Hematopoietic multipotent progenitor cell treated with erythropoietin and hydrocortisone succinate and interleukin-3 and kit ligand, for 8 days (in vitro differentiated cells): ENCODE measurements around the gene OR8D4.
"Not testable (repeated sequence)": the region's sequence is repeated elsewhere in the genome, so short reads cannot be mapped to it uniquely, and the experiment has no call there.

Experiments
- DNase-seq: peaks from one replicate; pipeline ENCODE4 v3.0.0-alpha.2; 2015

OR8D4 gene

DNA sequence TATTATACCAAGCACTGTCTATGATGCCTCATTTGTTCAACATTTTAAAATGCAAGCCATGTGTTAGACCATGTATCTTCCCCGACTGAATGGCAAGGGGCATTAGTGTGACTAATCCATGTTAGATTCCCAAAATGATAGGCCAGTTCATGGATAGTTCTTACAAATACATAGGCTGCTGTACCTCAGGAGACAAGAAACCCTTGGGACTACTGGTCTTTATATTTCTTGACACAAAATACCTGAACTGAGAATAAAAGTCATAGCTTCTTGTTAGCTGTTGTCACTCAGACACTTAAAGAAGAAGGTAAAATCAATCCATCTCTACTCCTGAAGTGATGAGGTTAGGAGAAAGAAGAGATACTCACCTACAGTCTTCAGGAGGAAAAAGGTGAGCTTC is at the start of gene OR8D4:
Gene OR8D4 (plus strand): TSS at position 301 of the 400 bp plus-strand sequence. CDS start 4,265 bp downstream, outside the sequence.
- DNase-seq: no peak

GRCh38 chr11:123852321-123852720 is 49.6 kb upstream of the OR8D4 start:
- DNase-seq: no peak

GRCh38 chr11:123853038-123853437 is 48.9 kb upstream of the OR8D4 start:
- DNase-seq: no peak

- DNase-seq: no peak
These were observed 45.5 kb upstream of the OR8D4 start for GRCh38 chr11:123856444-123856843.

GRCh38 chr11:123859731-123860130 is 42.2 kb upstream of the OR8D4 start:
- DNase-seq: no peak

DNA sequence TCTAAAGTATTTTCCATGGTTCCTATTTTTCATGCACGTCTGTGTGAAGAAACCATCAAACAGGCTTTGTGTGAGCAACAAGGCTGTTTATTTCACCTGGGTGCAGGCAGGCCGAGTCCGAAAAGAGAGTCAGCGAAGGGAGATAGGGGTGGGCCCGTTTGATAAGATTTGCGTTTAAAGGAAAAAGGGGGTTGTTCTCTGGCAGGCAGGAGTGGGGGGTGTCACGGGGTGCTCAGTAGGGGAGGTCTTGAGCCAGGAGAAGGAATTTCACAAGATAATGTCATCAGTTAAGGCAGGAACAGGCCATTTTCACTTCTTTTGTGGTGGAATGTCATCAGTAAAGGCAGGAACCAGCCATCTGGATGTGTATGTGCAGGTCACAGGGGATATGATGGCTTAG is 36.7 kb upstream of the OR8D4 start:
- not testable (repeated sequence) for DNase-seq

DNA sequence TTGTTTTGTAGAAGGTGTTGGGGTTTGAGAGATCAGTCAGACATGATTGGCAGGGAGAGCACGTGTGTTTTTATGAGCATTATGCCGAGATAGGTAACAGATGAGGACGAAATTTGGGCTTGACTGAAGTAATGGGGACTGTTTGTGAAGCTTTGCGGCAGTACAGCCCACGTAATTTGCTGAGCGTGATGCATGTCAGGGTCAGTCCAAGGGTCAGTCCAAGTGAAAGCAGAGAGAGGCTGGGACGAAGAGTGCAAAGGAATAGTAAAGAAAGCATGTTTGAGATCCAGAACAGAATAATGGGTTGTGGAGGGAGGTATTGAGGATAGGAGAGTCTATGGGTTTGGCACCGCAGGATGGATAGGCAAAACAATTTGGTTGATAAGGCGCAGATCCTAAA is 34.2 kb upstream of the OR8D4 start:
- not testable (repeated sequence) for DNase-seq

DNA sequence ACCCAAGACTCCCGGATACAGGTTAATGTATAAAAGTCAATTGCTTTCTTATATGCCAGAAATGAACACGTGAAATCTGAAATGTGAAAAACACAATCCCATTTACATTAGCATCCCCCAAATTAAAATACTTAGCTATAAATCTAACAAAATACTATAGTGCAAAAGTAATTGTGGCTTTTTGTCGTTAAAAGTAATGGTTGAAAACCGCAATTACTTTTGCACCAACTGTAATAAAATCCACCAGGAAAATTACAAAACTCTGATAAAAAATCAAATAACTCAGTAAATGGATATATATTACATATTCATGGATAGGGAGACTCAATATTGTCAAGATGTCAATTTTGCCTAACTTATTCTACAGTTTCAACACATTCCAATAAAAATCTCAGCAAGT is 21.1 kb upstream of the OR8D4 start:
- DNase-seq: no peak

DNA sequence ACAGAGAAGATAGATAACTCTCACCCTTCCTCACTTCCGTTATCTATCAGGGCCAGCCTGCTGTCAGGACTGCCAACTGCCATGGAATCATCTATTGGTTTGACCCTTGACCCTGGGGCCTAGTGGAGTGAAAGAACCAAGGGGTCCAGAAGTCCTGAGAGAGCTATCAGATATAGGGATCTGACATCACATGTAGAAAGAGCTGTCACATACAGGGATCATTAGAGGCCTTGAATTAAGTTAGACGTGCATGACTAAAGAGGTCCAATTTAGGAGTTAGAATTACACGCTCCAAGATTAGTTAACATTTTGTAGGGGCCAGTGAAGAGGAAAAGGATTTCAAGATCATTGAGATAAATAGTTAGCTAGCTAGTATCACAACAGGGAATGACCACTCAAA is 16.4 kb upstream of the OR8D4 start, which contains the start of gene TMEM225:
Gene TMEM225 (minus strand): TSS at position 101 of the 400 bp plus-strand sequence. CDS start 245 bp downstream, outside the sequence.
- no peak for DNase-seq

DNA sequence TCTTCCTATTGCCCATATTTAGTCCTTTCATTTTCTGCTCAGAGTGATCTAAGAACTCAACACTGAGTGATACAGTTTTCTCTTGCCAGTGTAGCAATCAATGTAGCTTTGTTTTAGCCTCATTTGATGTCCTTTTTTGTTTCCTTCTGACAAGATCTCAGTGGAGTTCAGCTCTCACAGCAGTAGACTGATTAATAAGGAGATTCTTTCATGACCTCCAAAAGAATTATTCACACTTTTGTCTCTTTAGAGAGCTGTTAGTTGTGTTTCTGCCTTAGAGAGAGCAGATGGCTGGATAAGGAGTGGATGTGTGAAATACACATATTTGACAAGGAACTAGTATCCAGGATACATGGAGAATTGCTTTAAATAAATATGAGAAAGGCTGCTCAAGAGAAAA is 9.9 kb upstream of the OR8D4 start:
- DNase-seq: no peak

- no peak for DNase-seq
These were observed 2.2 kb upstream of the OR8D4 start for GRCh38 chr11:123899792-123900191.

- DNase-seq: no peak
These were observed 2.0 kb downstream of the OR8D4 start for GRCh38 chr11:123903932-123904331.

DNA sequence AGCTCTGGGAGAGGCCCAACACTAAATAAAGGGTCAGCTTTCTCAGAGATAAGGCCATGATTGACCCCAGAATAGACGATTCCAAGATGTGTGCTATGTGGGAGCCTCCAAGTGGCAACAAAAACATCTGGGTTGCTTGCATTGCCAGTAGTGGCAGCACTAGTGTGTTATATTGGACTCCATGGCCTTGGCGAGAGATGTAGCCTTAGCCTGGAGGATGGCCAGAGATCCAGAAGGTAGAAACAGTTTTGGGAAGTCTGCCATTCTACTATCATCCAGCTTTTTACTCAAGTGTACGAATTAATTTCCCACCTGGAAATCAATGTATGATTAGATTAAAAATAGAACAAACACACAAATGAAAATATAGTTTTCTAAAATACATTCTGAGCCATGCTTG is 3.0 kb downstream of the OR8D4 start:
- no peak for DNase-seq

DNA sequence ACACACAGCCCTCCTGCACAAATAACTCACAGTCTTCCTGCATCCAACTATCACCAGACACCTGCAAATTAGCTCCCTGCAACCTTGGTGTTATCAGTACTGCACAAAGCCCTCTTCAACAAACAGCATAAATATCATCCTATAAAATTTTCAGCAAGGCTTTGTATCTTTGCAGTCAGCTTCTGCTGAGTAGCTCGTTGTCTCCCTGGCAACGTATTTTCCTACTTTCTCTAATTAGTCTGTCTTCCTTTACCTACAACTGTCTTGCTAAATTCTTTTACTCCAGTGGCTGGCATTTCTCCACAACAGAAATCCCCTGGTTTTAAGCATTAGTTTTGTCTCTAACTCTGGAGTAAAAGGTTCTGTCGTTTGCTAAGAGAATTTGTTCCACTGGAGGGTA is 3.9 kb downstream of the OR8D4 start:
- no peak for DNase-seq

DNA sequence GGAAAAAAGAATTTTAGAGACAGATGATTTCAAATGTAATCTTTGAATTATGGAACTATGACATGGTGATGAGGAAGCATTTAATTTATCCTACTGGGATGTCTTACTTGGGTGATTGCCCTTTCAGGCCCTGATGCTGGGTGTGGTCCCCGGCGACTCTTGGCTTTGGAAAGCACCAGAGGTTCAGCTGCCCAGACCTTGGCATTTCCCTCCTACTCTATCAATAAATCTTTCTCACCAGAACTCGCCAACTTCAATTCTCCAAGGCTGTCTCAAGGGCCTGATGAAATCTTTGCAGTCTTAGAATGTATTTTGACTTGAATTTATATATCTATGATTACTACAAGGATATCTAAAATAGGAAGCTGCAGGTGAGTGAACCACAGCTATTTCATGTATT is 19.0 kb downstream of the OR8D4 start:
- DNase-seq: no peak

DNA sequence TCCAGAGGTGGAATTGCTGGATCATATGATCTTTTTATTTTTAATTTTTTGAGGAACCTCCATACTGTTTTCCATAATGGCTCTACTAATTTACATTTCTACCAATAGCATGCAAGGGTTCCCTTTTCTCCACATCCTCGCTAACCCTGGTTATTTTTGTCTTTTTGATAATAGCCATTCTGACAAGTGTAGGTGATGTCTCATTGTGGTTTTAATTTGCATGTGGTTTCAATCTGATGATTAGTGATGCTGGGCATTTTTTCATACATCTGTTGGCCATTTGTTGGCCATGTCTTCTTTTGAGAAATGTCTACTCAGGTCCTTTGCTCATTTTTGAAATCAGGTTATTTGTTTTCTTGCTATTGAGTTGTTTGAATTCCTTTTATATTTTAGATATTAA is 22.1 kb downstream of the OR8D4 start:
- no peak for DNase-seq

GRCh38 chr11:123939317-123939716 is 37.4 kb downstream of the OR8D4 start, which contains the start of gene OR4D5:
Gene OR4D5, plus strand, starts transcription at chr11:123939617. Its CDS starts 0 bp downstream, at chr11:123939617.
- DNase-seq: no peak

DNA sequence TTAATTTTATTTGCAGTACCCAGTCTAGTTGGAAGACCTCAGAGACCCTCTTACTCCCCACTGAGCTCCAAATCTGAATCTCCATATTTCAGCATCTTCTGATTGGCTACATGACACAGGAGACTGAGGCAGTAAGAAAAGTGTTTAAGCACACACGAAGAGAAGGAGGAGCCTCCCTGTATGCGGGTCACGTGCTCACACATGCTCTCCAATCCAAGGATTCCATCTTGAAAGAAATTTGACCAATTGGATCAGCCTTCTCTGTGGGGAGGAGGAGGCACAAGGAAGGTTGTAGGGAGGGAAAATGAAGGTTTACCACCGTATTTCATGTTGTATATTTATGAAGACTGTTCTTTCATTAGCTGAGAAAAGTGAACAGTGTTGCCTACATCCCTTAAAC is 40.4 kb downstream of the OR8D4 start:
- no peak for DNase-seq

DNA sequence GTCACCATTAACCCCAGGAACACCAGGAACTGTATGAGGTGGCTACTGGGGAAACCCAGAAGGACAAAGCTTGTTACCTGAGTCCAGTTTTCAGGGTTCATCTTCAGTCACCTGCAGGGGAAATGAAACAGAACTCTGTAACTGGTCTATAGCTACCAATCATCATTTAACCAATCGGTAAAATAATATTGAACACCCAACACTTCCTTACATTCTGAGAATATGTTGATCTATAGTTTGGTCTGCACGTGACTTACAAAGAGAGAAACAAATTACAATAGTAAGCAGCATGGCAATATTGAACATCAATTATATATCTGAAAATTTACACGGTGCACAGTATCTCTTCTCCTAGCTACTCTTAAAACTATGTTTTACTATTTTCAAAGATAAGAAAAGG is 41.8 kb downstream of the OR8D4 start, which contains the start of gene OR6T1:
Gene OR6T1 (minus strand): TSS at position 101 of the 400 bp plus-strand sequence. CDS start 0 bp downstream, at position 101.
- DNase-seq: no peak

GRCh38 chr11:123945132-123945531 is 43.2 kb downstream of the OR8D4 start:
- no peak for DNase-seq

DNA sequence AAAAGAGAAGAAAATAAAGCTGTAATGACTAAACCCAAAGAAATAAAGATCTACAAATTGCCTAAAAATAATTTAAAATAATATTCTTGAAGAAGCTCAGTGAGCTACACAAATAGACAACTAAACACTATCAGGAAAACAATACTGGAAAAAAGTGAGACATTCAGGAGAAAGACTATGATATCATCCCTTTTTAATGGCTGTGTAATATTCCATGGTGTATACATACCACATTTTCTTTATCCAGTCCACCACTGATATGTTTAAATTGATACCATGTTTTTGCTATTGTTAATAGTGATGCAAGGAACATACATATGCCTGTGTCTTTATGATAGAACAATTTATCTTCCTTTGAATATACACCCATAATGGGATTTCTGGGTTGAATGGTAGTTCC is 54.8 kb downstream of the OR8D4 start:
- no peak for DNase-seq
